DMS 273 (cell line): ENCODE results near the gene ZC3H14.
"Not testable (repeated sequence)": the region's sequence is repeated elsewhere in the genome, so short reads cannot be mapped to it uniquely, and the experiment has no call there.

Source experiments
- DNase-seq: peaks from one replicate; lab custom pipeline; 2025; ENCODE audit not compliant: unreplicated experiment; lab: John Stamatoyannopoulos, UW

The ZC3H14 gene, protein sequence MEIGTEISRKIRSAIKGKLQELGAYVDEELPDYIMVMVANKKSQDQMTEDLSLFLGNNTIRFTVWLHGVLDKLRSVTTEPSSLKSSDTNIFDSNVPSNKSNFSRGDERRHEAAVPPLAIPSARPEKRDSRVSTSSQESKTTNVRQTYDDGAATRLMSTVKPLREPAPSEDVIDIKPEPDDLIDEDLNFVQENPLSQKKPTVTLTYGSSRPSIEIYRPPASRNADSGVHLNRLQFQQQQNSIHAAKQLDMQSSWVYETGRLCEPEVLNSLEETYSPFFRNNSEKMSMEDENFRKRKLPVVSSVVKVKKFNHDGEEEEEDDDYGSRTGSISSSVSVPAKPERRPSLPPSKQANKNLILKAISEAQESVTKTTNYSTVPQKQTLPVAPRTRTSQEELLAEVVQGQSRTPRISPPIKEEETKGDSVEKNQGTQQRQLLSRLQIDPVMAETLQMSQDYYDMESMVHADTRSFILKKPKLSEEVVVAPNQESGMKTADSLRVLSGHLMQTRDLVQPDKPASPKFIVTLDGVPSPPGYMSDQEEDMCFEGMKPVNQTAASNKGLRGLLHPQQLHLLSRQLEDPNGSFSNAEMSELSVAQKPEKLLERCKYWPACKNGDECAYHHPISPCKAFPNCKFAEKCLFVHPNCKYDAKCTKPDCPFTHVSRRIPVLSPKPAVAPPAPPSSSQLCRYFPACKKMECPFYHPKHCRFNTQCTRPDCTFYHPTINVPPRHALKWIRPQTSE

DNA sequence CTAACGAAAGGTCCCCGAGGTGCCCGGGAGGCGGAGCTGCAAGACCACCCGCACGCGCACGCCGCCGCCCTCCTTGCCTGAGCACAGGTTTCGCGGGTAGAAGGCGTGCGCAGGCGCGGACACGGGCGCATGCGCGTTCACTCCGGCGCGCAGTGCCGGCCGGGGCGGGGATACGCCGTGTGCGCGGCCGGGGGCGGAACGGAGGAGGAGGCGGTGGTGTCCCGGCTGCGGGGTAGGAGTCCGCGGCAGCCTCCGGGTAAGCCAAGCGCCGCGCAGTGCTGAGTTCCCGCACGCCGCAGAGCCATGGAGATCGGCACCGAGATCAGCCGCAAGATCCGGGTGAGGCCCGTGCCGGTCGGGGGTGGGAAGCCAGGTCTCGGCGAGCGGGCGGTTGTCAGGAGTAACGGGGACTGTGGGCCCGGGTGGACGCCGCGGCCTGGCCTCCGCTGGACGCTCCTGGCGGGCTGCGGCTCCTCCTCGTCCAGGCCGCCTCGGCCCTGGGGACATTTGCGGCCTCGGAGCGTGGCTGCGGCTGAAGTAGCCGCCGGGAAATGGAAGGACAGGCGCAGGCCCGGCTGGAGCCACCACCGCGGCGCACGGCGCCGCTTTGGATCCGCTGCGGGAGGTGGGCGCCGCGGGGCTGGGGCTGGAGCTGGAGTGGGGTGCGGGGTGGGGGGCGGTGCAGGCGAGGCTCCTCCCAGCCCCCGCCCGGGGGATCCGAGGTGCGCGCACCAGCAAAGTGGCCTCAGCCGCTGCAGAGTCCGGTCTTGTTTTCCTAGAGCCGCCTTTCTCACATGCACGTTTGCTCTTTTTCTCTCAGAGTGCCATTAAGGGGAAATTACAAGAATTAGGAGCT is at the start of gene ZC3H14:
ZC3H14 (plus strand) TSS at position 207 of the 856 bp plus-strand sequence; CDS start at position 304, 97 bp downstream.
- DNase-seq, result peak; percentile 97

DNA sequence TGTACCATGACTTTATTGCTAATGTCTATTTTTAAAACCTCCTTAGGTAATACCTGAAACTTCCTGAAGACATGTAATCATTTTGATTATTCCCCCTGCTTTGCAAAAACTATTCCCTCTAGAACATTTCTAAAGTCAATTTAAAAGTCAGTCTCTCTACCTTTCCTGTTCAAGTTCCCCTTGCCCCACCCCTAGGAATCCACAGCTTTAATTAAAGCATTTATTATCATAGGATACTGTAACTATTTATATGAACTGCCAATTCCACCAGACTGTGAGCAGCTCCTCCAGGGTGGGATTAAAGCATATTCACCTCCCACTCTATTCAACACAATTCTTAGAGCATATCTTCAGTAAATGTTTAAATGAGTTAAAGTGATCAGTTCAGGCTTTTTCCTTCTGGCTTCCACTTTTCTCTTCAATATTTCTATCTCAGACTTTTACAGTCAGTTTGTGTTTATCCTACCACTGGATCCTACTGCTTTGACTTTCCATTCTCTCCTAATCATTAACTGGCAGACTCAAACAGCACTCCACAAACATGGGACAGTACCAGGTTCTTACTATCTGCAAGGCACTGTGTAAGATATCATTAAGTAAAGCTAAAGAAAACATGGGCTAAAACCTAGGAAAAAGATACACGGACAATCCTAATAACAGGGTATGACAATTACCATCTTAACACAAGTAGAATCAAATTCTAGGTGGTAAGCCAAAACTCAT is 47.2 kb upstream of the ZC3H14 start:
- no peak for DNase-seq

- no peak for DNase-seq
Observed at GRCh38 chr14:88516861-88517357, 45.9 kb upstream of the ZC3H14 start.

DNA sequence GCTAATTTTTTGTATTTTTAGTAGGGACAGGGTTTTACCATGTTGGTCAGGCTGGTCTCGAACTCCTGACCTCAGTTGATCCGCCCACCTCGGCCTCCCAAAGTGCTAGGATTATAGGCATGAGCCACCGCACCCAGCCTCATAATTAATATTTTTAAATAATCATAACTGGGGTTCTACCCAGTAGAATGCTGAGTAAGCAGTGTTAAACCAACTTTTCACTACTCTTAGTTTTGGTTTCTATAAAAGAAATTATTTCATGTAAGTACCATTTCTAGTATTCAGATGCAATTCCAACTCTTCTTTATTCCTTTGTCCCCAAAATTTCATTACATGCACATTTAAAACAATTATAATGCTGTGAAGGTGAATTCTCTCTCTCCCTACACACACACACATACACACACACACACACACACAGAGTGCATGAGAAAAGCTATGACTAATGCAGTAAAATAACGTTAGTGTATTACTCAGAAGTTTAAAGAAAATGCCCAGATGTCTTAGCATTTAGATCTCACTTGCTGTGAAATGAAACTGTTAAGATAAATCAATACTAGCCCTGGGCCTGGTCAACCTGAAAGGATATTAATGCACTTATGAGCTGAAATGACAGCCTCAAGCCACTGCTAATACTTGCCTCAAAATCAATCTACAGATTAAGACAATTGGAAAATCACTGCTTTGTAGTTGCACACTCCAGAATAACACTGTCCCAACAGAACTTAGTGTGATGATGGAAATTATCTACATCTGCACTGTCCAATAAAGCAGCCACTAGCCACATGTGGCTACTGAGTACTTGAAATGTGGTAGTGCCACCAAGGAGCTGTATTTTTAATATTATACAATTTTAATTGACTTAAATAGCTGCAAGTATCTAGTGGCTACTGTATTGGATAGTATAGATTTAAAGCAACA is 44.0 kb upstream of the ZC3H14 start:
- DNase-seq, result no peak

GRCh38 chr14:88519907-88520306 is 42.9 kb upstream of the ZC3H14 start:
- no peak for DNase-seq

- no peak for DNase-seq
Observed at GRCh38 chr14:88521818-88522217, 41.0 kb upstream of the ZC3H14 start.

GRCh38 chr14:88522393-88522792 is 40.4 kb upstream of the ZC3H14 start:
- DNase-seq, result no peak

DNA sequence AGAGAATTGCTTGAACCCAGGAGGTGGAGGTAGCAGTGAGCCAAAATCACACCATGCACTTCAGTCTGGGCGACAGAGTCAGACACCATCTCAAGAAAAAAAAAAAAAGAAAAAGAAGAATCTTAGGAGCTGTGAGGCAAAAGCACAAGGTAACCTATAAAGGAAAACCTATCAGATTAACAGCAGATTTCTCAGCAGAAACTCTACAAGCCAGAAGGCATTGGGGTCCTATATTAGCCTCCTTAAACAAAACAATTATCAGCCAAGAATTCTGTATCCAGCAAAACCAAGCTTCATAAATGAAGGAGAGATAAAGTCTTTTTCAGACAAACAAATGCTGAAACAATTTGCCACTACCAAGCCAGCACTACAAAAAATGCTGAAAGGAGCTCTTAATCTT is 32.9 kb upstream of the ZC3H14 start:
- DNase-seq, result not testable (repeated sequence)

GRCh38 chr14:88533064-88533602 is 29.7 kb upstream of the ZC3H14 start:
- no peak for DNase-seq

DNA sequence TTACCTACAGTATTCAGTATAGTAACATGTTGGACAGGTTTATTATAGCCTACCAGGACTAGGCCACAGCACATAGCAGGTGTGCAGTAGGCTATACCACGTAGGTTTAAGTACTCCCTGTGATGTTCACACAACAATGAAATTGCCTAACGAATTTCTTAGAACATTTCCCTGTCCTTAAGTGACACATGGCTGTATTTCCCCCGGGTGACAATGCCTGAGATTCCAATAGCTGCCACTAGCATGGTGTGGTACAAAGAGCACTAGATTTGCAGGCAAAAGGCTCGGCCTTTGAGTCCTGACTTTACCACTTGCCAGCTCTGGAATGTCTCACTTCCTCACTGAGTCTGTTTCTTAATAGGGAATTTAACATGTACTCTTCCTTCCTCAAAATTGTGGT is 27.7 kb upstream of the ZC3H14 start:
- peak; percentile 11 for DNase-seq

- DNase-seq, result no peak
Observed at GRCh38 chr14:88535813-88536212, 27.0 kb upstream of the ZC3H14 start.

DNA sequence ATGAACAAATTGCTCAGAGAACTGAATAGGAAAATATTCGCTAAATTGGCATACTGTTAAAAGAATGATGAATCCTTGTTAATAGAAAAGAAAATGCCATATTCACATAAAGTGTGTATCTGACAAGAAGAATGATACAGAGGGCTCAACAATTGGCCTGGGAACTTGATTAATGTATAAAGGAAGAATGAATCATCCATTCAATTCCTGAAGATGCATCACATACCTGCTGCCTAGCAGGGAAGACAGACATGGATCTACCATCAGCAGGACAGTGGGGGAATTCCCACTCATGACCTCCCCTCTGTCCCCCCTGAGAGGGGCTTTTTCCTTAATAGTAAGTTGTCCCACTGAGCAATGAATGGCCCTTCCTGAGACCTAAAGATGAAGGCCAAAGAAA is 21.5 kb upstream of the ZC3H14 start:
- DNase-seq, result no peak

DNA sequence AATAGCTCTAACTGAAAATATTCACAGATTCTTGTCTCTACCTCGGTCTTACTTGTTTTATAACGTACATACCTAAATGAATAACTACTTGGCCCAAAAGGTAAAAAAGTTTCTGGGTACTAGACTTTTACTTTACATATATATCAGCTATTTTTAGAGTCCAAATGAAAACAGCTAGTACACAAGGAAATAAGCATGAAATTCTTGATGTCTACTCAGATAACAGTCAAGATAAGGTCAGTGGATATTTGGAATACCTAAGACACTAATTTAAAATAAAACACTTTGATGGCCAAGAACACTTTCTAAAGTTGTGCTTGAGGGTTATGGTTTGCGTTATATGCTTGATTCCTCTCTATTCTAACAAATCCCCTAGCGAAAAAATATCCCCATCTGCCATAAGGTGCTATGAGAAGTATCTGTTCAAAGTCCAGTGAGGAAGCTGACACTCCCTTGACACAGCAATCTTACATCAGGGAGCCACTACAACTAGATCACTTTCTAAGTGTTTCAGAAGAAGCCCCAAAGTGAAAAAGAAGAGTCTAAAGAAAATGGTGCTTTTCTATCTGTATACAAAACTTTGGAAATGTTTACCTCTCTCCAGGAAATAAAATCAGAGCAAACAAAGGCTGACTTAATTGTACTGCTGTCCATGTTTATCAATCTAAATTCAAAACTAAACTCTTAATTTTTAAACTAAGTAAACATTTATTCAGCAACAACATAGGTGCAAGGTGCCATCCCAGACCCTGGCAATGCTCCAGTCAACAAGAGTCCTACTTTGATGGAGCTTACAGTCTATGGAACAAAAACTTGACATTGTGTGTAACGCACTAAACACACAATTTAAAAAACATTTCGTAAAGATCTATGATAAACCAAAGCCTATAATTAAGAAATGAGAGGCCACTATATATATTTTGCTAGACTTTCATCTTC is 19.7 kb upstream of the ZC3H14 start:
- DNase-seq, result no peak

GRCh38 chr14:88545256-88545655 is 17.6 kb upstream of the ZC3H14 start:
- no peak for DNase-seq

DNA sequence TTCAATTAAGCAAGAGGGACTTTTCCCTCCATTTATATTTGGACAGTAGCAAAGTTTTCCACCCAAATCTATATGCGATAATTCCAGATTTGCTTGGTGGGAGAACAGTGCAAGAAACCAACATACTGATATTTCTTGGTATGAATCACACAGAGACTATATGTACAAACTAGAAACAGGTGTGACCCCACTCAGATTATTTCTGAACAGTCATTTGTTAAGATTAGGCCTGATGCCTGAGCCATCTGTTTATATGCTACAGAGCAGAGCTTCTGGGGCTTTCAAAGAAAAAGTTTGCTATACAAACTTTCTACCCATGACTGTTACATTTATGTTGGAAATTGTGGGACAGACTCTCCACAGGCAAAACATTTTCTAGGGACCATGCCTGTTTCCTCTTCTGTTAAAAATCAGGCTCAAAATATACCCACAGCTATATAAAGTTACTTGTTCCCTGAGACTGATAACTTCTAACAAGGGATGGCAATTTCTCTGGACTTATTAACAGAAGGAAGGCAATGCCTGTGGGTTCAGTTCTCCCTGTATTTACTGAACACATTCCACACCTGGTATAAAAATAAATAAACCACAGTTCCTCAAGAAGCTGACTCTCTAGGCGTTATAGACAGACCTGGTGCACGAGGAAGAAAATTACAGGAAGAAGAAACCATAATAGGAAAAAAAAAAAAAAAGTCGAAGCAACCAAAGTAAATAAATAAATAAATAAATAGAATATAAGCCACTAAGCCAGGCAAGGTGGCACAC is 16.0 kb upstream of the ZC3H14 start:
- peak; percentile 52 for DNase-seq

DNA sequence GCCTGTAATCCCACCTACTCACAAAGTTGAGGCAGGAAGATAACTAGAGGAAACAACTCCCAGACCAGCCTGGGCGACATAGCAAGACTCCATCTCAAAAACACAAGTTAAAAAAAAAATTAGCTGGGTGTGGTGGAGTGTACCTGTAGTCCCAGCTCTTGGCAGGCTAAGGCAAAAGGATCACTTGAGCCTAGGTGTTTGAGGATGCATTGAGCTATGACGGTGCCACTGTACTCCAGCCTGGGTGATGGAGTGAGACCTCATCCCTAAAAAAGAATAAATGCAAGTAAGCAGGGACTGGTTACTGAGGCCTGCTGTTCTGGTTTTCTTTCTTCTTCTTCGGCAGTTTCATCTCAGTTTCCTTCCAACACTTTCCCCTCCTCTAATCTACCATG is 15.5 kb upstream of the ZC3H14 start:
- no peak for DNase-seq

GRCh38 chr14:88550078-88550477 is 12.8 kb upstream of the ZC3H14 start:
- no peak for DNase-seq
